GM12878 (cell line): Measurements from ENCODE around the gene PEX12. TPM values are rescaled to one million over a fixed set of nuclear protein-coding genes. Genes with fewer than 3 reads are reported as not detected.

Experiments
- ATAC-seq: fragments of 200-7000 bp; cut with Tn5 transposase; 3 replicates; pipeline ENCODE4 v1.9.1; 2020; ENCODE audit warnings: mild to moderate bottlenecking, moderate library complexity
- BruUV-seq: library from RNA; stranded (reverse); fragments of 400-500 nt; replicated peaks from 2 replicates; lab custom pipeline; 2021; lab: Mats Ljungman, UMichigan
- CTCF ChIA-PET: fragments of 300-600 bp; sonication (Branson Sonifier 250); formaldehyde crosslinking; extraction: SDS; loops from one replicate; lab custom pipeline; 2021; ENCODE audit warnings: inconsistent platforms; lab: Yijun Ruan, JAX
- POLR2A ChIA-PET: fragments of 350-600 bp; formaldehyde crosslinking; extraction: SDS; loops from one replicate; lab custom pipeline; 2021; ENCODE audit warnings: inconsistent platforms; lab: Charles Lee
- RAD21 ChIA-PET: fragments of 300-600 bp; sonication (Branson Sonifier 250); formaldehyde crosslinking; loops from one replicate; lab custom pipeline; 2023; ENCODE audit warnings: antibody characterized with exemption; ENCODE audit not compliant: unreplicated experiment; lab: Charles Lee
- SMC1A ChIA-PET: fragments of 300-600 bp; sonication (Branson Sonifier 250); formaldehyde crosslinking; loops from one replicate; lab custom pipeline; 2023; ENCODE audit not compliant: unreplicated experiment, uncharacterized antibody; lab: Charles Lee
- DNase-seq: peaks from one replicate; pipeline ENCODE4 v3.0.0-alpha.2; 2011; ENCODE audit warnings: low read depth, low spot score
- FAIRE-seq: peaks from 3 replicates; lab custom pipeline; 2011; peaks lifted over from hg19 to GRCh38; lab: Jason Lieb, UNC
- H2AFZ ChIP-seq: 2 replicates; pipeline ENCODE4 v1.6.0; 2011; ENCODE audit warnings: low read depth, low read length, control low read depth; ENCODE audit not compliant: control insufficient read depth
- H3K27ac ChIP-seq: 2 replicates; pipeline ENCODE4 v1.5.1; 2011; ENCODE audit warnings: control low read depth; ENCODE audit not compliant: control insufficient read depth, insufficient read depth
- H3K27me3 ChIP-seq, 2 experiments: replicated peaks in 1 of 2; 2 replicates each; pipeline versions ENCODE4 v1.6.0 to v1.6.1; 2011; ENCODE audit warnings: low read length in 1 of 2; ENCODE audit not compliant: control insufficient read depth in 2 of 2, insufficient read depth in 2 of 2
- H3K36me3 ChIP-seq, 2 experiments: 2 replicates each; pipeline ENCODE4 v1.5.1; 2011; ENCODE audit warnings: low read length in 1 of 2; ENCODE audit not compliant: control insufficient read depth in 2 of 2, insufficient read depth in 2 of 2
- H3K4me1 ChIP-seq: 2 replicates; pipeline ENCODE4 v1.6.1; 2011; ENCODE audit warnings: mild to moderate bottlenecking, low read length, moderate library complexity, mixed read lengths; ENCODE audit not compliant: control insufficient read depth, insufficient read depth
- H3K4me2 ChIP-seq: 2 replicates; pipeline ENCODE4 v1.6.0; 2011; ENCODE audit warnings: control low read depth; ENCODE audit not compliant: control insufficient read depth, insufficient read depth
- H3K4me3 ChIP-seq: fragments of 200-600 bp; sonication (generic); 2 replicates; pipeline ENCODE4 v1.5.1; 2016
- H3K79me2 ChIP-seq: 2 replicates; pipeline ENCODE4 v1.6.0; 2011; ENCODE audit warnings: low read length; ENCODE audit not compliant: control insufficient read depth, insufficient read depth
- H3K9ac ChIP-seq: 2 replicates; pipeline ENCODE4 v1.8.0; 2011; ENCODE audit warnings: low read length, control low read depth, mixed read lengths; ENCODE audit not compliant: control insufficient read depth, insufficient read depth
- H3K9me3 ChIP-seq: replicated peaks from 3 replicates; pipeline ENCODE4 v1.5.1; 2011; ENCODE audit warnings: mild to moderate bottlenecking, low read length; ENCODE audit not compliant: control insufficient read depth, insufficient read depth
- H4K20me1 ChIP-seq: 2 replicates; pipeline ENCODE4 v1.6.0; 2011; ENCODE audit not compliant: control insufficient read depth, insufficient read depth
- ATF7 ChIP-seq: fragments of 450-650 bp; IDR thresholded peaks from 2 replicates; pipeline ENCODE4 v1.6.1; 2016; ENCODE audit warnings: low read depth, mild to moderate bottlenecking
- BHLHE40 ChIP-seq, 2 experiments: fragments of 450-650 bp in 1 of 2; IDR thresholded peaks; 2 replicates each; pipeline ENCODE4 v1.6.1; 2011 to 2017; ENCODE audit warnings: low read depth in 2 of 2, borderline replicate concordance in 1 of 2, improper control_type of control experiment in 1 of 2, low read length in 1 of 2, mild to moderate bottlenecking in 1 of 2
- CHD4 ChIP-seq: fragments of 200-600 bp; sonication (generic); IDR thresholded peaks from 2 replicates; pipeline ENCODE4 v1.6.1; 2016; ENCODE audit warnings: mild to moderate bottlenecking
- CREM ChIP-seq: IDR thresholded peaks from 2 replicates; pipeline ENCODE4 v1.6.1; 2014; ENCODE audit warnings: antibody characterized with exemption, low read depth
- MLLT1 ChIP-seq: fragments of 450-650 bp; IDR thresholded peaks from 2 replicates; pipeline ENCODE4 v1.6.1; 2016; ENCODE audit warnings: mild to moderate bottlenecking
- RAD51 ChIP-seq: fragments of 450-650 bp; IDR thresholded peaks from 2 replicates; pipeline ENCODE4 v1.6.1; 2016; ENCODE audit warnings: moderate library complexity, mild to moderate bottlenecking, inconsistent platforms
- SPI1 ChIP-seq: IDR thresholded peaks from 2 replicates; pipeline ENCODE4 v1.6.1; 2011; ENCODE audit warnings: low read depth, mild to moderate bottlenecking, low read length, moderate library complexity, borderline replicate concordance; ENCODE audit not compliant: insufficient read depth
- ZBTB40 ChIP-seq: fragments of 450-650 bp; IDR thresholded peaks from 2 replicates; pipeline ENCODE4 v1.6.1; 2016; ENCODE audit warnings: mild to moderate bottlenecking, moderate library complexity, borderline replicate concordance
- WGBS: methylation state at CpG from one replicate; pipeline ENCODE4 v1.1.6; 2016; ENCODE audit warnings: low lambda C conversion rate; ENCODE audit not compliant: insufficient replicate concordance, insufficient coverage; ENCODE audit errors: missing lambda C conversion rate; 5-methylcytosine and 5-hydroxymethylcytosine counted together
- in situ Hi-C: fragments of 300-500 bp; cut with MboI; formaldehyde crosslinking; loops from 9 replicates; pipeline ENCODE4 v1.14.3; 2018; ENCODE audit warnings: mixed read lengths
- intact Hi-C: fragments of 100-400 bp; cut with micrococcal nuclease; formaldehyde crosslinking; loops from one replicate; pipeline ENCODE4 v1.14.2; 2022; ENCODE audit not compliant: unreplicated experiment
- polyA plus RNA-seq, 11 experiments: library from polyadenylated mRNA; depleted of rRNA in 4 of 11; unstranded in 6 of 11; stranded (reverse) in 5 of 11; fragments of >200 nt; fragmentation: Nextera tagmentation in 4 of 11; fragmentation: Illumina TruSeq in 1 of 11; extraction: Ambion mirVana in 4 of 11; extraction: Trizol in 1 of 11; gene quantifications; 1 replicate in 1 of 11; 2 replicates in 10 of 11; pipeline versions ENCODE4 v1.2.1 to v1.2.3, GENCODE V29; 2011 to 2016; ENCODE audit warnings: inconsistent platforms in 2 of 11, missing spikeins in 2 of 11, low read depth in 1 of 11
- total RNA-seq, 4 experiments: library from RNA; depleted of rRNA in 3 of 4; stranded (reverse); fragments of >200 nt in 3 of 4; fragmentation: Illumina TruSeq in 1 of 4; extraction: Trizol in 1 of 4; gene quantifications; 2 replicates each; pipeline versions ENCODE4 v1.2.1 to v1.2.3, GENCODE V29; 2013 to 2021
- TF ChIP-seq, protein P1 (sequence below): IDR thresholded peaks from 2 replicates; pipeline ENCODE4 v1.6.1; 2011; ENCODE audit warnings: borderline replicate concordance, low read depth, mild to moderate bottlenecking, moderate library complexity, mixed read lengths, low read length; ENCODE audit not compliant: insufficient read depth; ENCODE audit errors: extremely low read length

The PEX12 gene
- total and polyA plus RNA-seq, 10 of the 15 experiments (the other 5 are each of a cell fraction or from before 2014, with no cell fraction given): 2.9 to 15.8 (median 4.6) TPM

GRCh38 chr17:35541434-35541833, 36.9 kb downstream of the PEX12 start (continued):
- TF ChIP-seq MLLT1 (peak; percentile 89), RAD51 (0 out of 2 replicates have a peak, but pooled peaks have one; percentile 18)
- TF ChIP-seq, protein P1, sequence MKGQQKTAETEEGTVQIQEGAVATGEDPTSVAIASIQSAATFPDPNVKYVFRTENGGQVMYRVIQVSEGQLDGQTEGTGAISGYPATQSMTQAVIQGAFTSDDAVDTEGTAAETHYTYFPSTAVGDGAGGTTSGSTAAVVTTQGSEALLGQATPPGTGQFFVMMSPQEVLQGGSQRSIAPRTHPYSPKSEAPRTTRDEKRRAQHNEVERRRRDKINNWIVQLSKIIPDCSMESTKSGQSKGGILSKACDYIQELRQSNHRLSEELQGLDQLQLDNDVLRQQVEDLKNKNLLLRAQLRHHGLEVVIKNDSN: no peak

DNA sequence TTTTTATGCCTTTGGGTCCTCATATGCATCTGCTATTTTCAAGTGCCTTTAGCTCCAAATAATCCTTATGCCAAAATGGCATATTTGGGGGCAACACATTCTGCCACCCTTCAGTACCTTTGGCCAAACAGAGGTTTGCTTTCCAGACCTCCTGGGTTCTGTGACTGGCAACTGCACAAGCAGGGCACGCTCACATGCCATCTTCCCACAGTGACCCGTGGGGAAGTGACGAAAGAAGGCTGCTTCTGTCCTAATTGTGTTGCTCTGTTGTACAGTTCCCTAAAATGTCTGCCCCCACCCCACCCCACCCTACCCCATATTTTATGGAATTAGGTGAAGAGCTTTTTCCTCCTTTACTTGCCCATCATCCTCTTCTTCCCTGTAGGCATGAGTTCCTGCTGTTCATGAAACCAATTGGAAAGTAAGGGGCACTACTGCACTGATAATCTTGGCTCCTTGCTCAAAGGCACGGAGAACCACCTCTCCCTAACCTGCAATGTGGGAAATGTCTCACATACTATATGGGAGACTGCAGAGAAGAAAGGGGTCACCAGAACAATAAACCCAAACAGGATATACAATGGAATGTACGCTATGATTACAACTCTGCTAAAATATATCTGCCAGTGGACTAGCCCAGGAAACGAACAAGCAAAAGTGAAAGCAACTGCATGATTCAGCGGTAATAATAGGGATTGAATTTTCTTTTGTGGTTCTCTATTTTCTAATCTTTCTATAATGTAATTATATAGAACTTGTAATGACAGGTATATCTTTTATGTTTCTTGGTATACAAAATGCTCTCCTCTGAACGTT, 37.6 kb downstream of the PEX12 start:
- in situ Hi-C loops: no loop called here
- Histone ChIP-seq H3K36me3 (no peaks in the 10 kb centered on the region), H3K4me2 (peak overlapping the region; percentile 85), H3K79me2 (peaks cover 44% of the 10 kb centered on the region), H3K9me3 (no peaks in the 10 kb centered on the region), H2AFZ (peak overlapping the region; percentile 94), H3K9ac (peak overlapping the region; percentile 85), H3K4me3 (peak overlapping the region; percentile 84), H3K4me1 (peaks cover 19% of the 10 kb centered on the region), H3K27me3 (no peaks in the 10 kb centered on the region), H4K20me1 (no peaks in the 10 kb centered on the region), H3K27ac (peak overlapping the region; percentile 92)
- BruUV-seq: no TSS peak
- ChIA-PET POLR2A (interaction anchor here (0.6 kb wide), 3 partner anchors 73 to 280 kb away, joined by 3 to 10 read pairs (median 3); no protein-coding TSS in a partner anchor), CTCF (interaction anchor here (0.7 to 16.4 kb wide), 6 partner anchors 8 to 370 kb away, joined by 3 to 321 read pairs (median 6); no protein-coding TSS in a partner anchor), RAD21 (interaction anchor here (1.0 to 8.2 kb wide), 6 partner anchors 37 to 228 kb away, joined by 4 to 171 read pairs (median 10); partner anchors contain the start of genes PEX12 and SLFN13), SMC1A (interaction anchor here (0.9 to 12.6 kb wide), 6 partner anchors 12 to 234 kb away, joined by 3 to 251 read pairs (median 3); partner anchors contain the start of genes AP2B1 and PEX12)
- WGBS: under 1% methylated on average over 8 of the region's 8 CpGs
- ATAC-seq (peak; percentile 57), FAIRE-seq (peak; percentile 56), DNase-seq (no peak)
- intact Hi-C loops: no loop called here
- TF ChIP-seq CREM: peak; percentile 28; the same call in 1 of the 2 replicates
- peak; percentile 8; the same call in 1 of the 2 replicates for TF ChIP-seq ATF7
- TF ChIP-seq CHD4: no peak
- TF ChIP-seq ZBTB40: no peak
- peak; percentile 43; the same call in 1 of the 2 replicates for TF ChIP-seq SPI1
- peak; percentile 48 to 78; a peak in 3 of 4 replicates for TF ChIP-seq BHLHE40 (IDR thresholded peaks at IDR 0.05; ENCODE audit: borderline replicate concordance in 1 of 2, low read depth in 2 of 2, low read length in 1 of 2)
